WTC11 (cell line): ENCODE results near the gene PTPRF. TPM values are rescaled to one million over a fixed set of nuclear protein-coding genes. Genes with fewer than 3 reads are reported as not detected.

ENCODE experiments used
- ATAC-seq: fragments of 200-7000 bp; cut with Tn5 transposase; 2 replicates; pipeline ENCODE4 v1.10.0; 2021; ENCODE audit warnings: mild to moderate bottlenecking, moderate library complexity
- CTCF ChIA-PET: fragments of 300-600 bp; sonication (Branson Sonifier 250); formaldehyde crosslinking; loops from one replicate; lab custom pipeline; 2021; ENCODE audit warnings: antibody characterized with exemption; lab: Charles Lee
- POLR2A ChIA-PET: fragments of 350-600 bp; sonication (Branson Sonifier 250); formaldehyde crosslinking; loops from one replicate; lab custom pipeline; 2021; ENCODE audit warnings: antibody characterized with exemption; lab: Charles Lee
- DNase-seq: peaks from one replicate; pipeline ENCODE4 v3.0.0; 2021; ENCODE audit warnings: low spot score
- H3K27ac Mint-ChIP-seq: 2 replicates; pipeline ENCODE4 v1.8.0; 2021; ENCODE audit warnings: mixed read lengths
- H3K27me3 Mint-ChIP-seq: 2 replicates; pipeline ENCODE4 v1.8.0; 2021; ENCODE audit warnings: low read depth, mild to moderate bottlenecking, moderate library complexity, mixed read lengths
- H3K36me3 Mint-ChIP-seq: 2 replicates; pipeline ENCODE4 v1.8.0; 2021; ENCODE audit warnings: mixed read lengths
- H3K4me1 Mint-ChIP-seq: 2 replicates; pipeline ENCODE4 v1.8.0; 2022; ENCODE audit warnings: mixed read lengths
- H3K4me3 Mint-ChIP-seq: 2 replicates; pipeline ENCODE4 v1.8.0; 2021; ENCODE audit warnings: mild to moderate bottlenecking, moderate library complexity, mixed read lengths
- H3K9me3 Mint-ChIP-seq: 2 replicates; pipeline ENCODE4 v1.8.0; 2021; ENCODE audit warnings: mixed read lengths
- ETV6 ChIP-seq: sonication (generic); formaldehyde crosslinking; IDR thresholded peaks from 2 replicates; pipeline ENCODE4 v1.8.1; 2022; ENCODE audit warnings: mild to moderate bottlenecking, missing genetic modification reagents
- FOXJ3 ChIP-seq: sonication (generic); formaldehyde crosslinking; IDR thresholded peaks from 2 replicates; pipeline ENCODE4 v1.9.0; 2021; ENCODE audit warnings: missing genetic modification reagents, mild to moderate bottlenecking, borderline replicate concordance
- JAZF1 ChIP-seq: fragments of 250-450 bp; sonication (Bioruptor Pico); IDR thresholded peaks from 2 replicates; pipeline ENCODE4 v1.9.0; 2021; ENCODE audit warnings: moderate library complexity, mild to moderate bottlenecking, inconsistent platforms
- JUN ChIP-seq: sonication (generic); formaldehyde crosslinking; IDR thresholded peaks from 2 replicates; pipeline ENCODE4 v1.8.0; 2023; ENCODE audit warnings: mild to moderate bottlenecking, missing genetic modification reagents
- NFE2L1 ChIP-seq: sonication (generic); formaldehyde crosslinking; IDR thresholded peaks from 2 replicates; pipeline ENCODE4 v1.8.1; 2023; ENCODE audit warnings: missing genetic modification reagents
- RELA ChIP-seq: sonication (generic); formaldehyde crosslinking; IDR thresholded peaks from 2 replicates; pipeline ENCODE4 v1.8.1; 2022; ENCODE audit warnings: missing genetic modification reagents, mild to moderate bottlenecking, borderline replicate concordance
- SMAD4 ChIP-seq: sonication (generic); formaldehyde crosslinking; IDR thresholded peaks from 2 replicates; pipeline ENCODE4 v1.8.0; 2022; ENCODE audit warnings: mild to moderate bottlenecking, missing genetic modification reagents
- ZNF121 ChIP-seq: sonication (generic); formaldehyde crosslinking; IDR thresholded peaks from 2 replicates; pipeline ENCODE4 v1.8.0; 2023; ENCODE audit warnings: missing genetic modification reagents
- ZNF138 ChIP-seq: sonication (generic); formaldehyde crosslinking; conservative IDR thresholded peaks from 2 replicates; pipeline ENCODE4 v1.8.1; 2022; ENCODE audit warnings: mild to moderate bottlenecking, moderate library complexity, missing genetic modification reagents
- ZNF263 ChIP-seq: sonication (generic); formaldehyde crosslinking; IDR thresholded peaks from 2 replicates; pipeline ENCODE4 v1.8.1; 2022; ENCODE audit warnings: low read depth, mild to moderate bottlenecking, moderate library complexity, missing genetic modification reagents
- ZNF671 ChIP-seq: fragments of 250-450 bp; sonication (Bioruptor Pico); IDR thresholded peaks from 2 replicates; pipeline ENCODE4 v1.8.0; 2021; ENCODE audit warnings: mild to moderate bottlenecking
- total RNA-seq: library from RNA; stranded (reverse); gene quantifications from 3 replicates; pipeline ENCODE4 v1.2.3, GENCODE V29; 2021
- TF ChIP-seq, protein P1 (sequence below): sonication (generic); formaldehyde crosslinking; IDR thresholded peaks from 2 replicates; pipeline ENCODE4 v1.8.1; 2023; ENCODE audit warnings: mild to moderate bottlenecking, missing genetic modification reagents
- TF ChIP-seq, protein P2 (sequence below): sonication (generic); formaldehyde crosslinking; IDR thresholded peaks from 2 replicates; pipeline ENCODE4 v1.8.1; 2022; ENCODE audit warnings: low read depth, mild to moderate bottlenecking, moderate library complexity, missing genetic modification reagents, borderline replicate concordance
- TF ChIP-seq, protein P3 (sequence below): sonication (generic); formaldehyde crosslinking; IDR thresholded peaks from 2 replicates; pipeline ENCODE4 v1.8.0; 2023; ENCODE audit warnings: missing genetic modification reagents
- TF ChIP-seq, protein P4 (sequence below): sonication (generic); formaldehyde crosslinking; IDR thresholded peaks from 2 replicates; pipeline ENCODE4 v1.8.1; 2022; ENCODE audit warnings: mild to moderate bottlenecking, moderate library complexity, missing genetic modification reagents
- TF ChIP-seq, protein P5 (sequence below): sonication (generic); formaldehyde crosslinking; IDR thresholded peaks from 2 replicates; pipeline ENCODE4 v1.8.0; 2022; ENCODE audit warnings: mild to moderate bottlenecking, missing genetic modification reagents

Gene PTPRF
- total RNA-seq, 1 experiment from 2014 or later = 248 TPM

DNA sequence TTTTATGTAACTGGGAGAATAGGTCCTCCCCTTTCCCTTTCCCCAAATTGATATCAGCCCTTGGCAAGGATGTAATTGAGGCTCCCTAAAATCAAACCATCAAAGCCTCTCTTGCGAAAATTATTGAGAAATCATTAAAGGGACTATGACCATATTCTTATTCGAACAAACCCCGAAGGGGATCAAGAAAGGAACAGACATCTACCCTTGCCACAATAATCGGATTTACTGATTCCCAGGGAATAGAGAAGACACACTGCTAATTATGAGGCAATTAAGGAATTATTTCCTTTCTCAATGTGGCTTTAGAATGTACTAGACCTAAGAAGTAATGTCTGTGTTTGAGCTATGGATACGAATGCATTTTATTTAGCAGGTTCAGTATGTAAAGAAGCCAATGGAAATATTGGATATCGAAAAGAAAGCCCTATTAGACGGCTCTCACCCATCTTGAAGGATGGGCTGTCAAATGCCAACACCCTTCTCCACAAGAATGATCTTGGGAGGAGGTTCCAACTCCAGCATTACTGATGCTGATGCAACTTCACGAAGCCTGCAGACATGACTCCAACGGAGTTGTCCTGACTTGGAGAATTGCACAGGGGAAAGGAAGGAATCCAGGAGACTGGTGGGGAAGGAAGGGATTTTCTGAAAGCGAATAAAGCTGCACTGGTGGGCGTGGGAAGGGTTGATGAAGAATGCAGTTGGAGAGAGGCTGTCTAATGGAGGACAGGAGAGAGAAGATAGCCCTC is 11.6 kb upstream of the PTPRF start (continued):
- TF ChIP-seq, protein P1, sequence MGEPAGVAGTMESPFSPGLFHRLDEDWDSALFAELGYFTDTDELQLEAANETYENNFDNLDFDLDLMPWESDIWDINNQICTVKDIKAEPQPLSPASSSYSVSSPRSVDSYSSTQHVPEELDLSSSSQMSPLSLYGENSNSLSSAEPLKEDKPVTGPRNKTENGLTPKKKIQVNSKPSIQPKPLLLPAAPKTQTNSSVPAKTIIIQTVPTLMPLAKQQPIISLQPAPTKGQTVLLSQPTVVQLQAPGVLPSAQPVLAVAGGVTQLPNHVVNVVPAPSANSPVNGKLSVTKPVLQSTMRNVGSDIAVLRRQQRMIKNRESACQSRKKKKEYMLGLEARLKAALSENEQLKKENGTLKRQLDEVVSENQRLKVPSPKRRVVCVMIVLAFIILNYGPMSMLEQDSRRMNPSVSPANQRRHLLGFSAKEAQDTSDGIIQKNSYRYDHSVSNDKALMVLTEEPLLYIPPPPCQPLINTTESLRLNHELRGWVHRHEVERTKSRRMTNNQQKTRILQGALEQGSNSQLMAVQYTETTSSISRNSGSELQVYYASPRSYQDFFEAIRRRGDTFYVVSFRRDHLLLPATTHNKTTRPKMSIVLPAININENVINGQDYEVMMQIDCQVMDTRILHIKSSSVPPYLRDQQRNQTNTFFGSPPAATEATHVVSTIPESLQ (CRISPR knock-in tag) = no peak
- no peak for TF ChIP-seq ZNF671
- TF ChIP-seq NFE2L1 (CRISPR knock-in tag) = no peak
- TF ChIP-seq, protein P2, sequence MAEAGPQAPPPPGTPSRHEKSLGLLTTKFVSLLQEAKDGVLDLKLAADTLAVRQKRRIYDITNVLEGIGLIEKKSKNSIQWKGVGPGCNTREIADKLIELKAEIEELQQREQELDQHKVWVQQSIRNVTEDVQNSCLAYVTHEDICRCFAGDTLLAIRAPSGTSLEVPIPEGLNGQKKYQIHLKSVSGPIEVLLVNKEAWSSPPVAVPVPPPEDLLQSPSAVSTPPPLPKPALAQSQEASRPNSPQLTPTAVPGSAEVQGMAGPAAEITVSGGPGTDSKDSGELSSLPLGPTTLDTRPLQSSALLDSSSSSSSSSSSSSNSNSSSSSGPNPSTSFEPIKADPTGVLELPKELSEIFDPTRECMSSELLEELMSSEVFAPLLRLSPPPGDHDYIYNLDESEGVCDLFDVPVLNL = no peak
- TF ChIP-seq, protein P3, sequence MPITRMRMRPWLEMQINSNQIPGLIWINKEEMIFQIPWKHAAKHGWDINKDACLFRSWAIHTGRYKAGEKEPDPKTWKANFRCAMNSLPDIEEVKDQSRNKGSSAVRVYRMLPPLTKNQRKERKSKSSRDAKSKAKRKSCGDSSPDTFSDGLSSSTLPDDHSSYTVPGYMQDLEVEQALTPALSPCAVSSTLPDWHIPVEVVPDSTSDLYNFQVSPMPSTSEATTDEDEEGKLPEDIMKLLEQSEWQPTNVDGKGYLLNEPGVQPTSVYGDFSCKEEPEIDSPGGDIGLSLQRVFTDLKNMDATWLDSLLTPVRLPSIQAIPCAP (CRISPR knock-in tag) = no peak
- TF ChIP-seq, protein P4, sequence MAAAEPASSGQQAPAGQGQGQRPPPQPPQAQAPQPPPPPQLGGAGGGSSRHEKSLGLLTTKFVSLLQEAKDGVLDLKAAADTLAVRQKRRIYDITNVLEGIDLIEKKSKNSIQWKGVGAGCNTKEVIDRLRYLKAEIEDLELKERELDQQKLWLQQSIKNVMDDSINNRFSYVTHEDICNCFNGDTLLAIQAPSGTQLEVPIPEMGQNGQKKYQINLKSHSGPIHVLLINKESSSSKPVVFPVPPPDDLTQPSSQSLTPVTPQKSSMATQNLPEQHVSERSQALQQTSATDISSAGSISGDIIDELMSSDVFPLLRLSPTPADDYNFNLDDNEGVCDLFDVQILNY (CRISPR knock-in tag) = no peak
- no peak for TF ChIP-seq FOXJ3 (CRISPR knock-in tag)
- TF ChIP-seq JAZF1 (CRISPR knock-in tag) = no peak
- no peak for TF ChIP-seq ETV6 (CRISPR knock-in tag)

DNA sequence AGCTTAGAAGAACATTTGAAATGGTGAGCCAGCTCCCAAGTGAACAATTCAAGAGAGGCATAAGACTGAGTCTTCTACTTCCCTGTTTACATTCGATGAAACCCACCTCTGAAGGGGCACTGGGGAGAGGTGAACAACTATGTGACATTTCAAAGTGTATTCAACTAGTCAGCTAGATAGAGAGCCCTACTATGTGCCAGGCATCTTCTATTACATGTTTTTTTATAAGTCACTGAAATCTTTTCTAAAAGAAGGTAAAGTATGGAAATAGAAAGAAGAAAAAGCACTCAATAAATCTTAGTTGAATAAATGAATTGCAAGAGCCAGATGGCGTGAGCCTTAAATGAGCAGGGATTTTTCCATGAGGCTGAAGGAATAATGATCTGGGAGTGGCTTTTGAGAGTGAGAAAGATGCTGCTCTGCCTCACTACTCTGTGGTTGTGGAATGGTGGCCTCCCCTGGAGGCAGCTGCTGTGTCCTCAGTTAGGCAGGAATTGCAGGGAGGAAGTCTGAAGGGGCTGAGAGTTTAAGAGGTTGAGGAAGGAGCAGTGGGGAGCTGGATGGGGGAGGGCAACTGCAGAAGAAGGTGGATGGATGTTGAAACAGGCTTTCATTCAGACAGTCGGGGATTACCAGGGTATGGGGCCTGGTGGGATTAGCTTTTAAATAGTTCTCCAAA is 10.4 kb upstream of the PTPRF start:
- POLR2A ChIA-PET = no interaction called here
- Mint-ChIP-seq H3K4me3 (no peak overlapping the region), H3K36me3 (no peaks in the 10 kb centered on the region), H3K27ac (no peak overlapping the region), H3K4me1 (peaks cover 16% of the 10 kb centered on the region), H3K27me3 (peaks cover 11% of the 10 kb centered on the region), H3K9me3 (peaks cover 8% of the 10 kb centered on the region)
- ATAC-seq (peak; percentile 69), DNase-seq (no peak)
- TF ChIP-seq, protein P2 = no peak
- no peak for TF ChIP-seq ZNF121 (CRISPR knock-in tag)
- CTCF ChIA-PET = interaction anchor here (0.8 to 2.1 kb wide), 7 partner anchors 9 to 293 kb away, joined by 3 to 8 read pairs (median 4); partner anchors contain the start of gene KDM4A

DNA sequence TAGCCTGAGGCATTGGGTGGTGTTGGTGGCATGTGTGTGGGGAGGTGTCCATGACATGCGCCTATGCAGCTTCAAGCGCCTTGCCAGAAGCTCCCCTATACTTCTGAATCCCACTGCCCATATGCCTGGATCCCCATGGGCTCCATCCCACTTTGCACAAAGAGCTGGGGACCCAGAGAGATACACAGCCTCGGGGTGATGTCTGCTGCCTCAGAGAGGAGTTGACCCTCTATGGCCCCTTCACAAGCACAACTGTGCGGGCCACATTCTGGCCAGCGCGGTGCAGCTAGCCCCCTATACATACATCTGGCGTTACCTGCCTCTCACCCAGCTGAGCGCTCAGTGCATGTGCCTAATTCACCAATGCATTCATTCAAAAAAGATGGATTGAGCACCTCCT is 9.6 kb upstream of the PTPRF start:
- H3K4me3 Mint-ChIP-seq = no peak overlapping the region
- CTCF ChIA-PET = interaction anchor here (0.8 to 2.1 kb wide), 7 partner anchors 9 to 294 kb away, joined by 3 to 8 read pairs (median 4); partner anchors contain the start of gene KDM4A
- POLR2A ChIA-PET = no interaction called here
- H3K9me3 Mint-ChIP-seq = peaks cover 8% of the 10 kb centered on the region
- H3K36me3 Mint-ChIP-seq = no peaks in the 10 kb centered on the region
- DNase-seq (no peak), ATAC-seq (no peak)
- no peak overlapping the region for H3K27ac Mint-ChIP-seq
- peaks cover 11% of the 10 kb centered on the region for H3K27me3 Mint-ChIP-seq
- H3K4me1 Mint-ChIP-seq = peaks cover 14% of the 10 kb centered on the region
- TF ChIP-seq ZNF263 (CRISPR knock-in tag) (no peak), SMAD4 (CRISPR knock-in tag) (no peak), JUN (CRISPR knock-in tag) (no peak), ZNF138 (CRISPR knock-in tag) (no peak), RELA (CRISPR knock-in tag) (no peak)
- TF ChIP-seq, protein P5, sequence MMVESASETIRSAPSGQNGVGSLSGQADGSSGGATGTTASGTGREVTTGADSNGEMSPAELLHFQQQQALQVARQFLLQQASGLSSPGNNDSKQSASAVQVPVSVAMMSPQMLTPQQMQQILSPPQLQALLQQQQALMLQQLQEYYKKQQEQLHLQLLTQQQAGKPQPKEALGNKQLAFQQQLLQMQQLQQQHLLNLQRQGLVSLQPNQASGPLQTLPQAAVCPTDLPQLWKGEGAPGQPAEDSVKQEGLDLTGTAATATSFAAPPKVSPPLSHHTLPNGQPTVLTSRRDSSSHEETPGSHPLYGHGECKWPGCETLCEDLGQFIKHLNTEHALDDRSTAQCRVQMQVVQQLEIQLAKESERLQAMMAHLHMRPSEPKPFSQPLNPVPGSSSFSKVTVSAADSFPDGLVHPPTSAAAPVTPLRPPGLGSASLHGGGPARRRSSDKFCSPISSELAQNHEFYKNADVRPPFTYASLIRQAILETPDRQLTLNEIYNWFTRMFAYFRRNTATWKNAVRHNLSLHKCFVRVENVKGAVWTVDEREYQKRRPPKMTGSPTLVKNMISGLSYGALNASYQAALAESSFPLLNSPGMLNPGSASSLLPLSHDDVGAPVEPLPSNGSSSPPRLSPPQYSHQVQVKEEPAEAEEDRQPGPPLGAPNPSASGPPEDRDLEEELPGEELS (CRISPR knock-in tag) = no peak
- TF ChIP-seq, protein P1 (CRISPR knock-in tag) = no peak
